NCI-H2227 (cell line): ENCODE measurements around the gene AFF3.
"Not testable (repeated sequence)": the region's sequence is repeated elsewhere in the genome, so short reads cannot be mapped to it uniquely, and the experiment has no call there.

Experiments used
- DNase-seq: peaks from one replicate; lab custom pipeline; 2025; ENCODE audit not compliant: unreplicated experiment; lab: John Stamatoyannopoulos, UW

Gene AFF3

DNA sequence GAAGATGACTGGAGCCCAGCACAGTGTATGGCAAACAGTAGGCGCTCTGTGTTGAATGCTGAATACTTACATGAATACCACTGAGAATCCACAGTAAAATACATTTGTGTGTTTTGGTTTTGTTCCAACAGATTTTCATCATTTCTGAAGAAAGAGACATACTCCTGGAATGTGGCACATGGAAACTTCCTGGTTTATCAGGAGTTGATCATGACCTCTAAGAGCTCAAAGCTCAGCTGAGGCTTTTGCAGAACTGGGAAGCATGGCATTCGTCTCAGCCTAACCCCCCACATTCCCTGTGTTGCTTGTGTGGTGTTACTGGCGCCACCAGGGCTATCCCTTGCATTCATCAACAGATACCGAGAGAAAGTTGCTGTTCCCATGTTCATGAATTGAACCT is 335.6 kb downstream of the AFF3 start:
- DNase-seq, result no peak

DNA sequence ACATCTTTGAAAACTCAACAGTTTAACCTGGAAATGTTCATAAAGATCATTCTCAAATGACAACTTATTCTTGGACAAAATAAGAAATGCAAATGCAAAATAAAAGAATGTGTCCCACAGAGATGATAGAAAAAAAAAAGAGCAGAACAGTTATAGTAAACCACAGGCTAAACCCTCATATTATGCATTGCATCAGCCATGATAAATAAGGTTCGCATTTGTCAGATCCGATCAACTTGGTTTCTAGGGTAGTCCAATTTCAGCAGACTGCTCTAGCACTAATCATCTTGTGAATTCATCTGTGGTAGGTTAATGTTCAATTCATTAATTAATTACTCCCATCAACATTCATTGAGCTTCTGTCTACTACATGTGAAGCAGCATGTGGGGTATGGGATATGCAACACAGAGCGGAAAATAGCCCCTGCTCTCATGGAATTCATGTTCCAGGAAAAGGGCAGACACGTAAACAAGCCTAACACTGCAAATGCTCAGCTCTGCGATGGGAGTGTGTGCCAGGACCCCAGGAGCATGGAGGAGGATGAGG is 336.4 kb downstream of the AFF3 start:
- no peak for DNase-seq

DNA sequence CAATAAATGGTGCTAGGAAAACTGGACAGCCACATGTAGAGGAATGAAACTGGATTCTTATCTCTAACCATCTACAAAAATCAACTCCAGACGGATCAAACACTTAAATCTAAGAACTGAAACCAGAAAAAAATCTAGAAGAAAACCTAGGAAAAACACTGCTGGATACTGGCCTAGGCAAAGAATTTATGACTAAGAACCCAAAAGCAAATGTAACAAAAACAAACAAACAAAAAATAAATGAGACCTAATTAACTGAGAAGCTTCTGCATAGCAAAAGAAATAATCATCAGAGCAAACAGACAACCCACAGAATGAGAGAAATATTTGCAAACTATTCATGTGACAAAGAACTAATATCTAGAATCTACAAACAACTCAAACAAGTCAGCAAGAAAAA is 338.5 kb downstream of the AFF3 start:
- DNase-seq, result no peak

DNA sequence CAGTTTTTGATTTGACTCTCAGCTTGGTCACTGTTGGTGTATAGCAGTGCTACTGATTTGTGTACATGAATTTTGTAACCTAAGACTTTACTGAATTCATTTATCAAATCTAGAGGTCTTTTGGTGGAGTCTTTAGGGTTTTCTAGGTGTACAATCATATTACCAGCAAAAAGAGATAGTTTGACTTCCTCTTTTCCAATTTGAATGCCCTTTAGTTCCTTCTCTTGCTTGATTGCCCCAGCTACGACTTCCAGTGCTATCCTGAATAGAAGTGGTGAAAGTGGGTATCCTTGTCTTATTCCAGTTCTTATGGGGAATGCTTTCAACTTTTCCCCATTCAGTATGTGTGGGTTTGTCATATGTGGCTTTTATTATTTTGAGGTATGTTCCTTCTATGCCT is 339.7 kb downstream of the AFF3 start:
- no peak for DNase-seq

DNA sequence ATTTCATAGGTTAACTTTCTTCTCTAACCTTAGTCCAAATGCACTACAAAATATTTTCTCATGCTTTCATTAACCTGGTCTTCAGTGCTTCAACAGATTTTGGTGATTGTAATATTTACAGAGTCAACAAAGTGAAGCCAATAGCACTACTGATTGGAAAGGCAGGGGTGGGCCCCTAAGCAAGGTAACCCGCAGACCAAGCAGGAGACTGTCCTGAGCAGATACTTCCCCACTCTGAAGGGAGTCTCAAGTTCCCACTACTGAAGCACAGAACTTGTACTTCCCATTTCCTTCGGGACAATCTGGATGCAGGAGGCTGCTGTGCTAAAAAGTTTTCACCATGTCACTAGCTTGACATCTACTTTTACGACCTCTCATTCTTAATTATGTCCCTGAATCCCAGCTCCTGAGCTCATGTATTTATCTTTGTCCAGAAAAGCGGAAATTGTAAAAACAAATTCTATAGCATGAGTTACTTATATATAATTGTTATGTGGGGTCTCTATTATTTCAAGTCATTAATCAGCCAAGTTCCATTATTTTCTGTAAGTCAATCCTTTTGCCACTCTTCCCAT is 341.0 kb downstream of the AFF3 start:
- DNase-seq, result no peak

DNA sequence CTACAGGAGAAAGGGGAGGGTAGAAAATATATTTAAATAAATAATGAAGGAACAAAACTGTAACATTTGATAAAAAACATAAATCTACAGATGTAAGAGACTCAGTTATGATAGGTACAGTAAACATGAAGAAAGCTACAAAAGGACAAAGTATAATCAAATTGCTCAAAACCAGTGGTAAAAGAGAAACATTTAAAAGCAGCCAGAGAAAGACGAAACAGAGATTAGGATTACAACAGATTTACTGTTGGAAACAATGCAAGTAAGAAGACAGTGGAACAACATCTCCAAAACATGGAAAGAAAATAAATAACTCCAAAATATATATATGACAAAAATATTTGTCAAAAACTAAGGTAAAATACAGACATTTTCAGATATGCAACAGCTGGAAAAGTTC is 344.9 kb downstream of the AFF3 start:
- DNase-seq, result no peak

DNA sequence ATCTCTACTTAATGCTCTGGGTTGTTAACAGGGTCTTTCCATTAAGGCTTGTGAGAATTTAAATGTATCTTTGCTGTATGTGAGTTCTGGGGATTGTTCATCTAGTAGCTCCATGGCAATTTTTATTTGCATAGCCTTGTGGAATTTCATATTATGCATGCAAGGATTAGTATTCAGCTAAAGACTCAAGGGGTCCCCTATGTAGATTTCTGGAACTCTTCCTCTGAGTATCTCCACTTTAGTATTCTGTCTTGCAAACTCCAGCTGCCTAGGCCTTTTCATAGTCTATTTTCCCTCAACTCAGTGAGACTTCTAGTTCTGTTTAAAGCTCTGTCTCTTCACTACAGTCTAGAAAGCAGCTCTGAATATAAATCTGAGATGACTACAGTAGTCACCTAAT is 348.0 kb downstream of the AFF3 start:
- no peak for DNase-seq

DNA sequence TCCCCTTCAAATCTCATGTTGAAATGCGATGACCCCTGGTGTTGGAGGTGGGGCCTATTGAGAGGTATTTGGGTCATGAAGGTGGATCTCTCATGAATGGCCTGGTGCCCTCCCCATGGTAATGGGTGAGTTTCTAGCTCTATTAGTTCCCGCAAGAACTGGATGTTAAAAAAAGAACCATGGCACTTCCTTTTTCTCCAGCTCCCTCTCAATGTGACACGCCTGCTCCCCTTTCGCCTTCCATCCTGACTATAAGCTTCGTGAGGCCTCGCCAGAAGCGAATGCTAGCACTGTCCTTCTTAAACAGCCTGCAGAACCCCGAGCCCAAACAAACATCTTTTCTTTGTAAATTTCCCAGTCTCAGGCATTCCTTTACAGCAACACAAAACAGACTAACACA is 349.4 kb downstream of the AFF3 start:
- DNase-seq, result no peak

DNA sequence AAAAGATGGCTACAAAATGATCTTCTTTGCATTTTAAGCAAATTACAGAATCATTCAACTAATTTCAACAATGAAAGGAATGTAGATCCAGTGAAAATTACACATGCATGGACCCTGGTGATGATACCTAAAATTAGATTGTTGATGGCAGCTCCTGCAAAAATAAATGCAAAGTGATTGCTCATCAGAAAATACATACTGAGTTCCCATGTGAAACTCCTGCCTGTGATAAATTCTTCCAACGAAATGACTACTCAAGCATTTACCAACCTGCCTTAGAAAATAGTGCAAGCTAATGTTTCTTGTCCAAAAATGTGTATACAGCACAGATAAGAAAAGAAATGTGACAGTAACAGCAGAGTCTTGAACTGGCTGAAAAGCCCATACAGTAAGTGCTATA is 352.5 kb downstream of the AFF3 start:
- no peak for DNase-seq

DNA sequence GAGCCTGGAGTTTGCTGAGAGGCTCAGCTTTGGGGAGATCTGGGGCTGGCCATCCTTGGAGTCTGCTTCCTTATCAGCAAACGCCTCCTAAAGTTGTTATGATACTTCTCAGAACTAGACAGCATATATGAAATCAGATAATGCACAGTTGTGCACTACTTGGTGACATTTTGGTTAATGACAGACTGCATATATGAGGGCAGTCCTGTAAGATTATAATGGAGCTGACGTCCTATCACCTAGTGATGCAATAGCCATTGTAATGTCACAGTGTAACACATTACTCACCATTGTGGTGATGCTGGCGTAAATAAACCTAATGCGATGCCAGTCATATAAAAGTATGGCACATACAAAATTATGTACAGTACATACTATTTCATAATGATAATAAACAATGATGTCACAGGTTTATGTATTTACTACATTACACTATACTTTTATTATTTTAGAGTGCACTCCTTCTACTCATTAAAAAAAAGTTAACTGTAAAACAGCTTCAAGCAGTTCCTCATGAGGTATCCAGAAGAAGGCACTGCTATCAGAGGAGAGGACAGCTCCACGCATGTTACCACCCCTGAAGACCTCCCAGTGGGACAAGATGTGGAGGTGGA is 354.5 kb downstream of the AFF3 start:
- DNase-seq, result no peak

DNA sequence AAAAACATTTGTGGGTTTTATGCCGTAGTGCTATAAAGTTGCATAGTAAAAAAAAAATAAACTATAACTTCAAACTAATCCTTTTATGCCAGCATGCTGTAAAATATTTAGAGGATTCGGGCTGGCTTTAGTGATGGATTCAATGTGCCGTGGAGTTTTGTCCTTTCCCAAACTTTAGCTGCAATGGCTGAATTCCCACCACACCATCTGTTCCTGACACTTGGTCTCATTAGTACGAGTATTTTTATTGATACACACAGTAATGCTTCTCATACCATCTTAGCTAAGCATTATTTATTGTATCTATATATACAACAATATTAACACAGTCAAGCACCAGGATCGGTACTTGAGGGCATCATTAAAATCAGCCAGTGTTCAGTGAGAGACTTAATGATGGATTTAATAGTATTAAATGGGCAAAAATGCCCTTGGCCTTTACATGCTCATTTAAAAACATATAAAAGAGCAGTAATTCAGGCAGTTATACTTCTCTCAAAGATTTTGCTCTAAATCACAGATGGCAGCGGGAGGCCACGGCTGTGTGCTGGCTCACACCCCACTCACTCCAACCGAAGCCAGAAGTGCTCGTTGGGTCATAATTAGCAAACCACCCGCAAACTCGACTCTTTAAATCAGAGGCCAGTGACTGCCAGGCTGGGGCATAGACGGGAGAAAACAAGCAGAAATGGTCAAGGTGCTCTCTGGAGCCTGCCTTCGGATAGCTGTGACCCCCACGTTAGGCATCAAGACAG is 355.6 kb downstream of the AFF3 start:
- DNase-seq, result peak; percentile 30

DNA sequence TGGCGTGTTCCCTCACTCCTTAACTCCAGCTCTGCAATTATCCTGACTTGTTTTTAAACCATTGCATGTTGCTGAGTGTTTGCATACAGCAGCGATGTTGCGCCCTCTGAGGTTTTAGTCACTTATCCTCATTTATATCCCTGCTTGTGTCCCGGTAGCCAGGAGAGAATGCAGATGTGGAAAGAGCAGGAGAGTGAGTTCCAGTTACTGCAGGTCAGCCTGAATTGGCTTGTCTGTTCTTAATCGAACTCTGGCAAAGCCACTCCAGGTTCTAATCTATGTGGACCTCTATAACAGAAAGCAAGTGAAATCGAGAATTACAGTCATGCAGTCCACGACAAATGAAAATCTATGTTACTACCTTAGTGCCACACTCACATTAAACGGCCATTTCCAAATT is 357.4 kb downstream of the AFF3 start:
- DNase-seq, result no peak

DNA sequence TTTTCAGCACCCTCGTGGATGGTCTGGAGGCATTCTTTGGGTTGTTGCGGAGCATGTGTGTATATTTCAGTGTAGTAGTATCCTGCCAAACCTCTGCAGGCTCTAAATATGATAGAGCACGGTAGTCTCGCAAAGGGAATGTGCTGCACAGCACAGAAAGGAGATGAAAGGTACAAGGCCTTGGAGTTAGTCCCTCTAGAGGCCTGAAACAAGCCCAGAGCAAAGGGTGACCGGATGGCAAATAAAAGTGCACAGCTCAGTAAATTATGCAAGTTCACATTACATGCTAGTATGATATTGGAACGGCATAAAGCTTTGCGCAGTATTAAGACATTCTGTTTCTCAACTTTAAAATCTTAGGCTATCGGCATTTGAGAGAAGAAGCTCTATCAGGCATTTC is 358.1 kb downstream of the AFF3 start:
- DNase-seq, result no peak

DNA sequence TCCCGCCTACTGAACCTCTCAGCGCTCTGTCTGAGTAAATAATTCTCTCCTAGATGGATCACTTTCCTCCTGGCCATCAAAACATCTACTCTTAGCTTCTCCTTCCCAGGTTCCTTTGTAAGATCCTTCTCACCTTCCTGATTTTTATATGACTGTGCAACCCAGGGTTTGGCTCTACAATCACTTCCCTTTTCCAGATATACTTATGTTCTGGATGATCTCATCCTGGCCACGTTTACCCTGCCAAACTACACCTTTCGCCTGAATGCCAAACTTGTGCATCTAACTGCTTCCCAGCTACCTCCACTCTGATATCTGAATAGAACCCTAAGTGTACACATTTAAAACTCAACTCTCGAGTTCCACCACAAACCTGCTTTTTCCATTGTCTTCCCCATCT is 362.1 kb downstream of the AFF3 start:
- no peak for DNase-seq

DNA sequence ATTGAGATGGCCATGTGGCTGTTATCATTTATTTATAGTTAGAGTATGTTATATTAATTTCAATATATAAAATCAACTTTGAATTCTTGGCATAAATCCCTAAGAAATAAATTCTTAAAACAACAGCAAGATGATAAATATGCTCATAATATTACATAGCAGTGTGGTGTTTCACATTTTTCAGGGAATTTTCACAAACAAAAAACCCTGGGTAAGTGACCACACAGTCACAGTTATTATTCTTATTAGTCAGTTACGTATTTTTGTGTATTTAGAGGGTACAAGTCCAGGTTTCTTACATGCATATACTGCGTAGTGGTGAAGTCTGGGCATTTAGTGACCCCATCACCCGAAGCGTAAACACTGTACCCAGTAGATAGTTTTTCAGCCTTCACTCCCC is 363.1 kb downstream of the AFF3 start:
- no peak for DNase-seq

DNA sequence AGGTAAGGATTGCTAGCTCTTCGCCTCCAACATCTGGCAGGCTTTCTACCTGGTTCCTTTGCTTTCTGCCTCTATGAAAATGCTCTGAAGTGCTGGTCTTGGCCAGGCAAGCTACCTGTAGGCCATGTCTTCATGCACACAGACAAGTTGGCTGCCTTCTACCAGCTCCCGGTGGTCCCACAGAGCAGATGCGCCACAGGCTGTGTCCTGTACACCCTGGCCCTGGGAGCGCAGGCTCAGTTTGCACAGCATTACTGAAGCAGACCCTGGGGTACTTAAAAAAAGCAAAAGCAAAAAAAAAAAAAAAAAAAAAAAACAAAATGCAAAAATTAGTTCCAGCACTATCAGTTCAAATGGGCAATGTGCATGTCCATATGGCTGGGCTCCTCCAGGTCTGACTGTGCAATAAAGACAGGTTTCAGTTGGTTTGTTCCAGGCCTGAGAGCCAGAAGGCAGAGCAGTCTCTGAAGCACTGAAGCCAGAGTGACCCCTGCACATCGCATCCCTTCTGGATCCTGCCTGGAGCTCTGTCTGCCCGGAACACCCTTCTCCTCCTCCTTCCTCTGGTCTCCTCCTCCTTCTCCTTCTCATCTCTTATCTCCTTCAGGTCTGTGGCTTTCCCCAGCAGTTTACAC is 364.6 kb downstream of the AFF3 start:
- DNase-seq, result no peak

DNA sequence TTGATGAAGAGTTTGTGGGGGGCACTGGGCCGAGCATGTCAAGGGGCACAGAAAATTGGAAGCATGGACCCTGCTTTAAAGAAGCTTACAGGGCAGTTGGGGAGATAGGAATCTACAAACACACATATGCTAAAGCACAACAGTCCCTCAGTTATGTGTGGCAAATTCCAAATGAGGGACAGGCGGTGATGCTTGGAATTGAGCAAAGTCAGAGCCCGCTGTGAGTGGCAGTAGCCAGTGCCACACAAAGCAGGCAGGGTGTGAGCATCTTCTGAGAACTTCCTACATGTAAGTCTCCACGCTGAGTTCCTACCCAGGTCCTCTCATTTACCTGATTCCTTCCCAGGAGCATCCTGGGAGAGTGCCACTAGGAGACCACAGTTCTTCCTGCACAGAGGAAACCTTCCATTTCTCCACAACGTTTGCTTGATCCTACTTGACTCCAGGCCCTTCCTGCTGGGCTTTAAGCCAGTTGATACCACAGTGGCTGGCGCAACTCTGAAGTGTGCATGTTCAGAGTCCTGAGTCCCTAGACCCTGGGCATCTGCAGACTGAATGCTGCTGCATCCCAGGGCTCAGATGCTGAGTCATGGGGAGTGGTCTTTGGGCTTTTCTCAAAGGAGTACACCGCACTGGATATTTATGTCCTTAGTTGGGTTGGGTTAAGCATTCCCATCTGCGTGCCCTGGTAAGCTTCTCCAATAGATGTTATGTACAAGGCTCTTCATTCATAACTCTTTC is 365.3 kb downstream of the AFF3 start:
- no peak for DNase-seq

DNA sequence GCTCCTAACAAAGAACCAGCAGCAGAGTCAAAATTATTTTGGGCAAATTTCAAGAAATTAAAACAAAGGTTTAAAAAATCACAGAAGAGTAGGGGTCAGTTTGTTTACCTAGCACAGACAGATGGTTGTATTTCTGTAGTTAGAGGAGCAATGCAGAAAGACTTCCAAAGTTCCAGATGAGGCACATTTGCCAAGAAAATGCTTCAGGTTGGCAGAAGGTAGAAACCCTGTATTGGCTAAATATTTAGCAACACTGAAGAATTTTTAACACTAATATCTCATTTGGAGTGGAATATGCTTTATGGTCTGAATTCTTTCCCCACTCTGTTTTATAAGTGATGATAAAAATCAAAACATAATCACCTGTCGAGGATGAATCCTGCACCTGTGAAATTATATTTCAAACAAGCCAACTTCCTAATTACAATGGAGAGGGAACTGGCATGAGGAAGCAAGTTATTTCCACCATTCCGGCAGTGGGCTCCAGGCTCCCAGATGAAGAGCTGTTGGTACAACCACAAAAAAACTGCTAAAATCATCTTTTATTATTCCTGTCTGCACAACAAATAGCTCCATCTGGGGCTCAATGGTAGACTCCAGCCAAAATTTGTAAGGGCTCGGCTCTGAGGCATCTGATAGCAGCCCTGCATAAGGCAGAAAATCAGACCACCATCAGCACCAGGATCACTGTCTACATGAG is 366.0 kb downstream of the AFF3 start:
- no peak for DNase-seq

DNA sequence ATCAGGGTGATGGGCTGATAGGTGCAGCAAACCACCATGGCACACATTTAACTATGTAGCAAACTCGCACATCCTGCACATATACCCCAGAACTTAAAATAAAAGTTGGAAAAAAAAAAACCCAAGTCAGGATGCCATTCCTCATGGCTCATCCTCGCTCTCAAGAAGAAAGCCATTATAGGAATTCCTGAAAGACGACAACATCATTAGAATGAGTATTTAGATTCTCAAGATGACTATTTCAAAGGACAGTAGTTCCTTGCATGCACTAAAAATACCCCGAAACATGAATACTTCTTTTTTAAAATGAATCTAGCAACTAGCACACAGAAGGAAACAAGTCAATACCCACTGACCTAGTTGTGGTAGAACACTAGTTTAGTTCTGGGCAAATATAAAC is 366.8 kb downstream of the AFF3 start:
- DNase-seq, result no peak

DNA sequence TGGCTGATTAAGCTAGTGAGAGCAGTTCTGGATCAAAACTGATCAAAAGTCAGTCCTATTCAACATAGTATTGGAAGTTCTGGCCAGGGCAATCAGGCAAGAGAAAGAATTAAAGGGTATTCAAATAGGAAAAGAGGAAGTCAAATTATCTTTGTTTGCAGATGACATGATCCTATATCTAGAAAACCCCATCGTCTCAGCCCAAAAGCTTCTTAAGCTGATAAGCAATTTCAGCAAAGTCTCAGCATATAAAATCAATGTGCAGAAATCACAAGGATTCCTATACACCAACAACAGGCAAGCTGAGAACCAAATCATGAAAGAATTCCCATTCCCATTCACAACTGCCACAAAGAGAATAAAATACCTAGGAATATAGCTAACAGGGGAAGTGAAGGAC is 368.7 kb downstream of the AFF3 start:
- not testable (repeated sequence) for DNase-seq
